ENCODE results near the gene KCTD17.

GRCh38 chr22:37017356-37017755, 34.2 kb upstream of the KCTD17 start:
- no peak for TF ChIP-seq CTCF (IDR thresholded peaks at IDR 0.05; ENCODE audit: insufficient read depth, low read length)
- TF ChIP-seq SPI1 (IDR thresholded peaks at IDR 0.05; ENCODE audit: borderline replicate concordance, low read depth) = no peak

Measured in HL-60 (cell line).